Stimulated activated CD8-positive, alpha-beta memory T cell treated with anti-CD3 and anti-CD28 coated beads, Interleukin-7, amount 100 ng/mL, for 24 hours (primary cell): Measurements from ENCODE around the gene SIRT6.
"Not testable (repeated sequence)": the region's sequence is repeated elsewhere in the genome, so short reads cannot be mapped to it uniquely, and the experiment has no call there.

ENCODE experiments used
- DNase-seq: peaks from one replicate; pipeline ENCODE4 v3.0.0-alpha.2; 2020; ENCODE audit warnings: low read depth

SIRT6 gene

DNA sequence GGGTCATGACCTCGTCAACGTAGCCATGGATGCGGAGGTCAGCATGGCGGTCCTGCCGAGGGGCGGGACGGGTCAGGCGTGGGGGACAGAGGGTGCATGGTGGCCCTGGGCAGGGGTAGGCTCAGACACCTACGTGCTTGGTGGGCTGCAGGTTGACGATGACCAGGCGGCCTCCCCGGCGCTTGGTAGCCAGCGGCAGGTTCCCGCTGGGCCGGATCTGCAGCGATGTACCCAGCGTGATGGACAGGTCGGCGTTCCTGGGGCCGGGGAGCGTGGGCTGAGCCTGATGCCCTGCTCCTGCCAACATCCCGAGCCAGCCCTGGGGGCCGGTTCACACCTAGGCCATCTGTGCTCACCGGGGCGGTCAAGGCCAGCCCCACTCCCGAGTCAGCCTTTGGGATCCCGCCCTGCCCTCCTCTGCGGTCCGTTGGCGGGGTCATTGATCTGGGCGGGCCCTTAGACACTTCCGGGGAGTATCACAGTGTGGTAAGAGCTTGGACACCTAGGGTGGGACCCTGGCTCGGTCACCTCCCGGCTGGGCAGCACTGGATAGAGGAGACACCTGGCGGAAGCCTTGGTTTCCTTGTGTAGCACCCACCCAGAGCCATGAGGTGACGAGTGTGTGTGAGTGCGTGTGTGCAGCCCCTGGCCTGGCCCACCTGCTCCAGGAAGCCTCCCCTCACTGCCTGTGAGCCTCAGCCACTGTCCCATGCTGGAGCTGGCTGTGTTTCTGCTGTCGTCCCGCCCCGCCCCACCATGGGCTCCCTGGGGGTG is 7.3 kb downstream of the SIRT6 start:
- DNase-seq, result no peak

DNA sequence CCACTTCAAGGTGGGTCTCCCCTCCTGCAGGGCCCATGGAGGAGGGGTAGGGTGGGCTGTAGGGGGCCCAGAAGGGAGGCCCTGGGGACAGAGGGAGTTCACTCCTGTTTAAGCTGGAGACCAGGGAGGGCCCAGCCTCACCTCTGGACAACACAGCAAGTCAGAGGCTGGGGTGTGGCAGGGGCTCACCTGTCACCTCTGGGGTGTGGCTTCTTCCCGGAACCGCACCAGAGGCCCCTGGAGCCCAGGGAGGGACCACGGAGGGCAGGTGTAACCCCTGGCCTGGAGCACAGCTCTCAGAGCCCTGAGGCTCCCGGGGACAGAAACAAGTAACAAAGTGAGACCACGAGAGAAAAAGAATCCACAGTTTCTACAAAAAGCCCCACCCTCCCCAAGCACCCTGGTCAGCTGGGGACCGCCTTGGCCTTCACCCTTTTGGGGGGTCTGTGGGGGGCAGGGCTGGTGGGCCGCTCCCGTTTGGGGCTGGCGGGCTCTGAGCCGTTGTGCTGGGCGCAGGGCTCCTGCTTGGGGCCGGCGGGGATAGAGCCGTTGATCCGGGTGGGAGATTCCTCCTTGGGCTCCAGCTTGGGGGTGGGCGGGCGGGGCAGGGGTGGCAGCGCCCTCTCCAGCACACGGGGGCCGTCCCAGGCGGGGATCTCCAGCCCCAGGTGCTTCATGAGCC is 8.0 kb downstream of the SIRT6 start:
- no peak for DNase-seq

- no peak for DNase-seq
Observed at GRCh38 chr19:4173479-4174212, 8.7 kb downstream of the SIRT6 start.

DNA sequence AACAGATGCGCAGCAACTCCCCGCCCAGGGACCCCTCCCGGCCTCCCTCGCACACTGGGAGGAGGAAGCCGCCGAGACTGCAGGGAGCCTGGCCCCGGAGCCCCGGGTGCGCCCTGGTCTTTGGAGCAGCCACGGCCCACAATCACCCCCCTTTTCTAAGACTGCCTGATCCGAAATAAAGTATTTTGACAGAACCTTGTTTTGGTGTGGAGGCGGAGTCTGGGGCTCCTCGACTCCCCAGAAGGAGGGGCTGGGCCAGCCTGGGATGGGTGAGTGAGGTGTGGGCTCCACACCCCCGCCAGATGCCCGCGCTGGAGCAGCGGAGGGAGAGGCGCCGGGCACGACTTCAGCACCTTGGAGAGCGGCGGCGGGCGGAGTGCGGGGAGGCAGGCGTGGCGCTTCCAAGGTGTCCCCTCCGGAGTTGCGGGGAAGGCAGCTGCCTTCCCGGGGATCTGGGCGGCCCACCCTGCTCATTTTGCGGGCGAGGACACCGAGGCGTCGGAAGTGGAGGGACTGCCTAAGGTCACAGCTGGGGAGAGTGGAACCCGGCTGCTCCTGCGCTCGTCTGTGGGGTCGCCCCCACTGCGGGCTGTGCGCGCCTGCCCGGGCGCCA is 9.4 kb downstream of the SIRT6 start:
- DNase-seq, result peak; percentile 40

- DNase-seq, result no peak
Observed at GRCh38 chr19:4171676-4172075, 10.7 kb downstream of the SIRT6 start.

- DNase-seq, result no peak
Observed at GRCh38 chr19:4164262-4164661, 18.1 kb downstream of the SIRT6 start.

DNA sequence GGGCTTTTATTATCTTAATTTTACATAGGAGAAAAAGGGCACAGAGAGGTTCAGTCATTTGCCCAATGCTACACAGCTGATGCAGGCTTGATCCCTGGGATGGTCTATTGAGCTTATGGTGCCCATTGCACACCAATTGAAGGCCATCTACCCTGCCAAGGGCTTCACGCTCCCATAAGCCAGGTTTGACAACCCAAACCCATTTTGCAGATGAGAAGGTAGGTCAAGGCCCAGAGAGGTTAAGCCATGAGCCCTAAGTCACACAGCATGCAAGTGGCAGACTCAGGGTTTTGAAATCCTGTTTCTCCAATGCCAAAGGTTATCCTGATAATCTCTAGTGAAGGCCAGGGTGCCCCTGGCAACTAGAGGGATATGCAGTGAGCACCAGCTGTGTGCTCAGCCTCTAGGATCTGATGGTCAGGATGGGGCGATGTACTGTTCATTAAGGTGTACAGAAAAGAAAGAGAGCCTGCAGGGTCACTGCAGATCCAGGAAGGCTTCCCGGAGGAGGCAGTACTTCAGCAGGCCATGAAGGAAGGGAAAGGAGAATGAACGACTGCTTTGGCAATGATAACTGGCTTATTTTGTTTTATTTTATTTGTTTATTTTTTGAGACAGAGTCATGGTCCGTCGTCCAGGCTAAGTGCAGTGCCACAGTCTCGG is 20.8 kb downstream of the SIRT6 start:
- no peak for DNase-seq

- DNase-seq, result not testable (repeated sequence)
Observed at GRCh38 chr19:4157971-4158370, 24.4 kb downstream of the SIRT6 start.

DNA sequence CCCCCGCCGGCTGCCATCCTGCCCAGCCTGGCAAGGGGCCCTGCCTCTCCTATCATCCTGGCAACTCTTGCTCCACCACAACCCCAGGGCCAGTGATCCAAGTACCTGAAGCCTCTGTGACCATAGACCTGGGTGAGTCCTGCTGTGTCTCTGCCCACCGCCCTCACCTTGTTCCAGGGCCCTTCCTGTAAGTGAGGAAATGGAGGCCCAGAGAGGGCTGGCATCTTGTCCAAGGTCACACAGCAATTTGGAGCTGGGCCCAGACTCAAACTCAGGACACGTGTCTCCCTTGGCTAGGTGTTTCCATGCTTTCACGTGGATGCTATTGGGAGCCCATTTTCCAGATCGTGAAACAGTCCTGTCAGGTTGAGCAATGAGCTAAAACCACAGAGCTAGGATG is 25.2 kb downstream of the SIRT6 start:
- no peak for DNase-seq

DNA sequence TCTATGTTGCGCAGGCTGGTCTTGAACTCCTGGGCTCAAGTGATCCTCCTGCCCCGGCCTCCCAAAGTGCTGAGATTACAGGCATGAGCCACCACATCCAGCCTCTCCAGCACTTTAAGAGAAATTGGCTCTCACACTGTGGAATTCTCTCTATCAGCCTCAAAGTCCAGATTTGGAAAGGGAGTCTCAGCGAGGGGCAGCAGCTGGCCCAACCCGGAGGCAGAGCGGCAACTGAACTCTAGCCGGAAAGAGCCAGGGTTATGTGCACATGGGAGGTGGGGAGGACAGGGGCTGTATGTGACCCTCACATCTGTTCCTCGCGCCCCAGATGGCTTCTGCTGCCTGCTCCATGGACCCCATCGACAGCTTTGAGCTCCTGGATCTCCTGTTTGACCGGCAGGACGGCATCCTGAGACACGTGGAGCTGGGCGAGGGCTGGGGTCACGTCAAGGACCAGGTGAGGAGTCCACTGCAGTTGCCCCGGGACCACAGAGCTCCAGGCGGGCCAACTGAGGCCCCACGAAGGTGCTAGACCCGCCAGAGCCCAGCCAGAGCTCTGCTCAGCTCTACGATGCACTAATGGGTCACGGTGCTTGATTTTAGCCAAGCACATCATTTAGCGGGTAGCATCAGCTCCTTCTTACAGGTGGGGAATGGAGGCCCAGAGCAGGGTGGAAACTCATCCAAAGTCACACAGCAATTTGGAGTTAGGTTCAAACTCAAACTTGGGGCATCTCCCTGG is 27.6 kb downstream of the SIRT6 start:
- no peak for DNase-seq

DNA sequence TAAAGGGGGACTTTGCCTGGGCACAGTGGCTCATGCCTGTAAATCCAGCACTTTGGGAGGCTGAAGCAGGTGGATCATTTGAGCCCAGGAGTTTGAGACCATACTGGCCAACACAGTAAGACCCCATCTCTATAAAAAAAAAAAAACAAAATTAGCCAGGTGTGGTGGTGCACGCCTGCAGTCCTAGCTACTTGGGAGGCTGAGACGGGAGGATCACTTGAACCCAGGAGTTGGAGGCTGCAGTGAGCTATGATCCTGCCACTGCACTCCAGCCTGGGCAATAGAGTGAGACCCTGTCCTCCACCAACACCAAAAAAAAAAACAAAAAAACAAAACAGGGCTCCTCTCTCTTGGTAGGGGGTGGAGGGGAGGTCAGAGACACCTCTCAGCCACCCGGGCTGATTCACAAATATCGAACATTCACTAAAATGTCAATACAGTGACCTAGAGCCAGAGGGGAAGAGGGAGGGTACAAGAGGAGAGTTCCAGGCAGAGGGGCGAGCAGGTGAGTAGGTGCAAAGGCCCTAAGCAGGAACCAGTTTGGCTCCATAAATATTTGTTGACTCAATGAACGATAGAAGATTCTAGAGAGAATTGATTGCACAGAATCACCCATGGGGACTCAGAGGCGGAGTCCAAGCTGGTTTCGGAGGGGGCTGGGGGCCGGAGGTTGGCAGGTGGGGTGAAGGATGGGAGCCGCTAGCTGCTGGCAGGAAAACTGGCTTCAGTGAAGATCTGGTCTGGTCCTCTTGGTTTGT is 29.9 kb downstream of the SIRT6 start:
- no peak for DNase-seq

DNA sequence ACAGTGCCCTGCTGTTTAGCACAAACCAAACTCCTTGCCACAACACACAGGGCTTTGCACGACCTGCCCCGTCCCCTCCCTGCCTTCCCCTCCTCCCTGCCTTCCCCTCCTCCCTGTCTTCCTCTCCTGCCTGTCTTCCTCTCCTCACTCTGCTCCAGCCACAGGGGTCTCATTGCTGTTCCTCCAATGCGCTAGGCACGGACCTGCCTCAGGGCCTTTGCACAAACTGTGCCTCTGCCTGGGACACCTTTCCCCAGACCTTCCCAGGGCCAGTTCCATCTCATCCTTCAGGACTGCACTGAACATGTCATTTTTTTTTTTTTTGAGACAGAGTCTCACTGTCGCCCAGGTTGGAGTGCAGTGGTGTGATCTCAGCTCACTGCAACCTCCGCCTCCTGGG is 30.7 kb downstream of the SIRT6 start:
- DNase-seq, result no peak

DNA sequence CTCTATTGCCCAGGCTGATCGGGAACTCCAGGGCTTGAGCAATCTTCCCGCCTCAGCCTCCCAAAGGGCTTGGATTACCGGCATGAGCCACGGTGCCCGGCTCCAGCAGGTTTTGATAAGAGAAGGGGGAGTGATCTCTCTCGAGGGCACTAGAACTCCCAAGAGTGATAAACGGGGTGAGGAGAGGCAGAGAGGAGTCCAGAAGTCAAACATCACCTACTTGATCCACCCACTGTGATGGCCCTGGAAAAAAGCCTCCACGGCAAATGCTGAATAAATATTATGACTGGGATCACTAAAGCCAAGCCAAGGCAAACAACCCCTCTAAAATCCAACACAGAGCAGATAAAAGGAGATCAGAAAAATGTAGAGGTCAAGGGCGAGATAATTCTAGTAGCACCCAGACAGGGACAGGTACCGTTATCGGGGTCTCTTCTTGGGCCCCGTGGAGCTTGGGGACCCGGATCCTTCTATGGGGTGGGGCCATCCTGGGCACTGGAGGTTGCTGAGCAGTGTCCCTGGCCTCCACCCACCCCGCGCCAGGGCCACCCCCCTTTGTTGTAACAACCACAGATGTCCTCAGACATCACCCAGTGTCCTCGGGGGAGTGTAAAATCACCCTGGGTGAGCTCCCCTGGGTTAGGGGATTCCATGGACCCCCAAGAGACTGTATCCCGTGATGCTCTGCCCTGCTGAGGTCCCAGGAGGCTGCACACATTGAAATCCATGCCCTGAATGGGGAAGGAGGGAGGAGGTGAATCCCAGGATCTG is 32.7 kb downstream of the SIRT6 start:
- no peak for DNase-seq

- DNase-seq, result no peak
Observed at GRCh38 chr19:4144666-4145249, 37.6 kb downstream of the SIRT6 start.

GRCh38 chr19:4142916-4143315 is 39.4 kb downstream of the SIRT6 start:
- DNase-seq, result not testable (repeated sequence)

DNA sequence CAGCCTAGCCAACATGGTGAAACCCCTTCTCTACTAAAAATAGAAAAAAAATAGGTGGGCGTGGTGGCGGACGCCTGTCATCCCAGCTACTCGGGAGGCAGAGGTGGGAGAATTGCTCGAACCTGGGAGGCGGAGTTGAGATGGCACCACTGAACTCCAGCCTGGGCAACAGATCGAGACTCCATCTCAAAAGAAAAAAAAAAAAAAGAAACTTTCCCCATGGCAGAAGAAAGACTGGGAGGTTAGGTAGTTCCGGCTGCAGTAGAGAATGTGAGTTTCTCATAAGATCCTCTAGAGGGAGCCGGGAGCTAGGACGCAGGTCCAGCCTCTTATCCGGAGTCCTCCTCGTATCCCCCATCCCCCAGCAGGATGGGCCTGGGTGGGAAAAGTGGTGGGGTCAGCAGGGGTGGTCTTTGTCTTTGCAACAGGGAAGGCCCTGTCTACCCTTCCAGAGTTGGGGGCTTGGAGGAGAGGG is 42.1 kb downstream of the SIRT6 start:
- no peak for DNase-seq

DNA sequence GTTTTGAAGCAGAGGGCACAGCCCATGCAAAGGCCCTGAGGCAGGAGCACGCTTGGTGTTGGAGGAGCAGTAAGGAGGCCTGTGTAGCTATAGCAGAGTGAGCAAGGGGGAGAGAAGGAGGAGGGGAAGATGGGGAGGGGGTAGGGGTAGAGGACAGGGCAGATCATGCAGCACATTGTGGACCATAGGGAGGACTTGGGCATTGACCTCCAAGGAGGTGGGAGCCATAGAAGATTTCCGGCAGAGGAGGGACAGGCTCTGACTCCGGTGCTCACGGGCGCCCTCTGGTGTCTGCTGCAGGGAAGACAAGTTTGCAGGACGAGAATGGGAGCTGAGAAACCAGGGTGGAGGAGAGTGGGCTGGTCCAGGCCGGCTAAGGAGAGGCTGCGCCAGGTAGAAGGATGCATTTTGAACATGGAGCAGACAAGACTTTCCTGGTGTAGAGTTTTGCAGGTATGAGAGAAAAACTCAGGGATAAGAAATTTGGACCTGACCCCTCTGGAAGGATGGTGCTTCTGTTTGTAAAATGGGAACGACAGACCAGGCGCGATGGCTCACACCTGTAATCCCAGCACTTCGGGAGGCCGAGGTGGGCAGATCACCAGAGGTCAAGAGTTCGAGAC is 42.6 kb downstream of the SIRT6 start:
- DNase-seq, result peak; percentile 88

DNA sequence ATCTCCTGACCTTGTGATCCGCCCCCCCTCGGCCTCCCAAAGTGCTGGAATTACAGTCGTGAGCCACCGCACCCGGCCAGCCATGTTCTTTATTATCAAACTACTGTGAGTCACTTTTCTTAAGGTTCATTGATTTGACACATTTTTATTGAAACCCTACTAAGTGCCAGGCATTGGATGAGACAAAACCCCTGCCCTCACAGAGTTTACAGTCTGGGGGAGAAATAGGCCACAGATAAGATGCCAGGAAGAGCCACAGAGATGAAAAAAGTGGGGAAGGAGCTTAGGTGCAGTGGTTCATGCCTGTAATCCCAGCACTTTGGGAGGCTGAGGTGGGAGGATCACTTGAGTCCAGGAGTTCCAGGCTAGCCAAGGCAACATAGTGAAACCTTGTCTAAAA is 43.9 kb downstream of the SIRT6 start:
- DNase-seq, result no peak

DNA sequence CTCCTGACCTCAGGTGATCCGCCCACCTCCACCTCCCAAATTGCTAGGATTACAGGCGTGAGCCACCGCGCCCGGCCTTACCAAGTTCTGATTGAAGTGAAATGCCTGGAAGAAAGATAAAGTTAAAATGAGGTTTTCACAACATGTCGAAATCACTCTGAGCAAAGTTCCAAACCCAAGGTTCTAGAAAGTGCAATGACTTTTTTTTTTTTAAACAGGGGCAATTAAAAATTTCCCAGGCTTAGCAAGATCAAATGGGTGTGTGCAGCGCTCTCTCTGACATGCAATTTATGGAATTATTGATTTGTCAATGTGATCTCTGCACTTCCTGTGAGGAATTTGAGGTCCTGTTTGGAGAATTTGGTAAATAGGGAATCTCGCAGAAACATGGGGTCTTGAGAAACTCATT is 45.7 kb downstream of the SIRT6 start:
- DNase-seq, result no peak
